B cell (primary cell): Measurements from ENCODE around the gene MAP1LC3B2.

Source experiments
- CTCF ChIP-seq: fragments of 200-600 bp; IDR thresholded peaks from one replicate; pipeline ENCODE4 v1.8.0; 2022; ENCODE audit warnings: antibody characterized with exemption, mild to moderate bottlenecking
- EZH2 ChIP-seq: IDR thresholded peaks from 2 replicates; pipeline ENCODE4 v1.6.1; 2012; ENCODE audit warnings: borderline replicate concordance, low read depth, mild to moderate bottlenecking, moderate library complexity, low read length; ENCODE audit not compliant: insufficient read depth, poor library complexity, severe bottlenecking

- no peak for TF ChIP-seq EZH2
- no peak for TF ChIP-seq CTCF
Observed at GRCh38 chr12:116538682-116539305, 20.4 kb upstream of the MAP1LC3B2 start.
